A204.1 (cell line): ENCODE data around the gene KRTAP4-16.
"Not testable (repeated sequence)": the region's sequence is repeated elsewhere in the genome, so short reads cannot be mapped to it uniquely, and the experiment has no call there.

Experiments used
- FAIRE-seq: peaks from 2 replicates; lab custom pipeline; 2012; peaks lifted over from hg19 to GRCh38; lab: Jason Lieb, UNC

KRTAP4-16 gene

GRCh38 chr17:41119696-41120690 is 18.0 kb upstream of the KRTAP4-16 start:
- FAIRE-seq = not testable (repeated sequence)

GRCh38 chr17:41118721-41119120 is 16.7 kb upstream of the KRTAP4-16 start:
- FAIRE-seq = no peak

GRCh38 chr17:41117846-41118386 is 15.9 kb upstream of the KRTAP4-16 start, which contains the start of gene KRTAP4-11:
Gene KRTAP4-11, minus strand, starts transcription at chr17:41118373. Its CDS starts 58 bp downstream, at chr17:41118315.
- not testable (repeated sequence) for FAIRE-seq

- FAIRE-seq = no peak
Observed at GRCh38 chr17:41116297-41116696, 14.3 kb upstream of the KRTAP4-16 start.

- peak; percentile 77 for FAIRE-seq
Observed at GRCh38 chr17:41111151-41111885, 9.3 kb upstream of the KRTAP4-16 start.

GRCh38 chr17:41108728-41109386 is 6.8 kb upstream of the KRTAP4-16 start:
- not testable (repeated sequence) for FAIRE-seq

GRCh38 chr17:41107941-41108450 is 6.0 kb upstream of the KRTAP4-16 start:
- FAIRE-seq = no peak

- FAIRE-seq = not testable (repeated sequence)
Observed at GRCh38 chr17:41105347-41105746, 3.3 kb upstream of the KRTAP4-16 start, which contains the start of gene KRTAP4-9. Gene KRTAP4-9, plus strand, starts transcription at chr17:41105389. Its CDS starts 0 bp downstream, at chr17:41105389.

GRCh38 chr17:41104386-41105038 is 2.5 kb upstream of the KRTAP4-16 start:
- not testable (repeated sequence) for FAIRE-seq

- no peak for FAIRE-seq
Observed at GRCh38 chr17:41103896-41104295, 1.9 kb upstream of the KRTAP4-16 start.

GRCh38 chr17:41099682-41100480 is 2.1 kb downstream of the KRTAP4-16 start:
- not testable (repeated sequence) for FAIRE-seq

GRCh38 chr17:41098481-41098880 is 3.5 kb downstream of the KRTAP4-16 start:
- no peak for FAIRE-seq

- FAIRE-seq = no peak
Observed at GRCh38 chr17:41098042-41098441, 4.0 kb downstream of the KRTAP4-16 start, which contains the start of gene KRTAP4-8. Gene KRTAP4-8, minus strand, starts transcription at chr17:41098142. Its CDS starts 58 bp downstream, at chr17:41098084.

GRCh38 chr17:41096055-41096454 is 6.0 kb downstream of the KRTAP4-16 start:
- no peak for FAIRE-seq

GRCh38 chr17:41088760-41089352 is 13.2 kb downstream of the KRTAP4-16 start:
- FAIRE-seq = not testable (repeated sequence)

- not testable (repeated sequence) for FAIRE-seq
Observed at GRCh38 chr17:41084100-41084856, 17.7 kb downstream of the KRTAP4-16 start, which contains the start of gene KRTAP4-7. Gene KRTAP4-7, plus strand, starts transcription at chr17:41084150. Its CDS starts 57 bp downstream, at chr17:41084207.

GRCh38 chr17:41083427-41083826 is 18.6 kb downstream of the KRTAP4-16 start:
- not testable (repeated sequence) for FAIRE-seq

- FAIRE-seq = no peak
Observed at GRCh38 chr17:41082626-41083025, 19.4 kb downstream of the KRTAP4-16 start.

GRCh38 chr17:41076788-41077187 is 25.2 kb downstream of the KRTAP4-16 start:
- FAIRE-seq = no peak
